Liver (tissue), 9 donors: ENCODE measurements around the gene MAN1A2. TPM values are rescaled to one million over a fixed set of nuclear protein-coding genes. Genes with fewer than 3 reads are reported as not detected.

Experiments
- DNase-seq: peaks from one replicate; pipeline ENCODE4 v3.0.0-alpha.2; 2017; ENCODE audit warnings: low spot score
- H3K27ac ChIP-seq, 2 donors: one replicate each; pipeline ENCODE4 v1.7.0; 2013; ENCODE audit warnings: inconsistent platforms in 2 of 2, low read length in 2 of 2, control low read depth in 1 of 2, low read depth in 1 of 2, mild to moderate bottlenecking in 1 of 2
- H3K27me3 ChIP-seq, 4 donors: one replicate each; pipeline versions ENCODE4 v1.6.1 to v1.7.0; 2013; ENCODE audit warnings: low read length in 3 of 4, inconsistent platforms in 1 of 4, mild to moderate bottlenecking in 1 of 4, moderate library complexity in 1 of 4; ENCODE audit not compliant: control insufficient read depth in 4 of 4, insufficient read depth in 4 of 4
- H3K36me3 ChIP-seq, 4 donors: one replicate each; pipeline versions ENCODE4 v1.6.1 to v1.7.0; 2013; ENCODE audit warnings: low read length in 3 of 4, mild to moderate bottlenecking in 3 of 4, low read depth in 1 of 4, moderate library complexity in 1 of 4; ENCODE audit not compliant: control insufficient read depth in 4 of 4, insufficient read depth in 3 of 4
- H3K4me1 ChIP-seq, 4 donors: one replicate each; pipeline versions ENCODE4 v1.6.1 to v1.7.0; 2013; ENCODE audit warnings: low read length in 3 of 4, mild to moderate bottlenecking in 3 of 4, moderate library complexity in 1 of 4; ENCODE audit not compliant: control insufficient read depth in 4 of 4, insufficient read depth in 4 of 4
- H3K4me3 ChIP-seq, 3 donors: one replicate each; pipeline versions ENCODE4 v1.6.1 to v1.7.0; 2013; ENCODE audit warnings: low read length in 3 of 3, control low read depth in 1 of 3, low read depth in 1 of 3, mild to moderate bottlenecking in 1 of 3
- H3K9ac ChIP-seq, 2 donors: one replicate each; pipeline ENCODE4 v1.7.0; 2013; ENCODE audit warnings: low read length in 2 of 2, mild to moderate bottlenecking in 2 of 2, moderate library complexity in 2 of 2, control low read depth in 1 of 2, low read depth in 1 of 2
- H3K9me3 ChIP-seq, 4 donors: one replicate each; pipeline versions ENCODE4 v1.6.1 to v1.7.0; 2013; ENCODE audit warnings: low read length in 3 of 4; ENCODE audit not compliant: control insufficient read depth in 4 of 4
- ATF3 ChIP-seq: IDR thresholded peaks from 2 replicates; pipeline ENCODE4 v1.6.1; 2016; ENCODE audit warnings: antibody characterized with exemption
- CTCF ChIP-seq: fragments of 150-350 bp; IDR thresholded peaks from 2 replicates; pipeline ENCODE4 v1.5.1; 2017; ENCODE audit warnings: improper control_type of control experiment, low read depth, low read length; ENCODE audit not compliant: missing input control
- EGR1 ChIP-seq, 2 donors: IDR thresholded peaks; 2 replicates each; pipeline ENCODE4 v1.6.1; 2016 to 2018; ENCODE audit warnings: antibody characterized with exemption in 2 of 2, low read depth in 2 of 2
- FOXA1 ChIP-seq: IDR thresholded peaks from 2 replicates; pipeline ENCODE4 v1.6.1; 2016; ENCODE audit warnings: antibody characterized with exemption
- FOXA2 ChIP-seq: IDR thresholded peaks from 2 replicates; pipeline ENCODE4 v1.6.1; 2016; ENCODE audit warnings: antibody characterized with exemption
- GABPA ChIP-seq, 2 donors: IDR thresholded peaks in 1 of 2; conservative IDR thresholded peaks in 1 of 2; 2 replicates each; pipeline ENCODE4 v1.6.1; 2016; ENCODE audit warnings: antibody characterized with exemption in 2 of 2, mild to moderate bottlenecking in 1 of 2, moderate library complexity in 1 of 2
- HNF4A ChIP-seq, 2 donors: conservative IDR thresholded peaks; 2 replicates each; pipeline ENCODE4 v1.6.1; 2016; ENCODE audit warnings: antibody characterized with exemption in 2 of 2, mild to moderate bottlenecking in 2 of 2
- HNF4G ChIP-seq: IDR thresholded peaks from 2 replicates; pipeline ENCODE4 v1.6.1; 2016; ENCODE audit warnings: antibody characterized with exemption
- JUND ChIP-seq, 2 donors: IDR thresholded peaks; 2 replicates each; pipeline ENCODE4 v1.6.1; 2016; ENCODE audit warnings: antibody characterized with exemption in 2 of 2
- MAX ChIP-seq: IDR thresholded peaks from 2 replicates; pipeline ENCODE4 v1.6.1; 2016; ENCODE audit warnings: antibody characterized with exemption
- NR2F2 ChIP-seq: IDR thresholded peaks from 2 replicates; pipeline ENCODE4 v1.6.1; 2016; ENCODE audit warnings: antibody characterized with exemption
- RAD21 ChIP-seq, 2 donors: IDR thresholded peaks; 2 replicates each; pipeline ENCODE4 v1.6.1; 2016; ENCODE audit warnings: antibody characterized with exemption in 2 of 2, mild to moderate bottlenecking in 2 of 2
- REST ChIP-seq: IDR thresholded peaks from 2 replicates; pipeline ENCODE4 v1.6.1; 2016; ENCODE audit warnings: antibody characterized with exemption, mild to moderate bottlenecking
- RXRA ChIP-seq, 2 donors: IDR thresholded peaks; 2 replicates each; pipeline ENCODE4 v1.6.1; 2017 to 2018; ENCODE audit warnings: antibody characterized with exemption in 2 of 2, mild to moderate bottlenecking in 1 of 2
- SP1 ChIP-seq: IDR thresholded peaks from 2 replicates; pipeline ENCODE4 v1.6.1; 2018; ENCODE audit warnings: antibody characterized with exemption, mild to moderate bottlenecking
- TAF1 ChIP-seq: conservative IDR thresholded peaks from 2 replicates; pipeline ENCODE4 v1.6.1; 2016; ENCODE audit warnings: antibody characterized with exemption, mild to moderate bottlenecking
- YY1 ChIP-seq: IDR thresholded peaks from 2 replicates; pipeline ENCODE4 v1.6.1; 2016; ENCODE audit warnings: antibody characterized with exemption, mild to moderate bottlenecking
- ZBTB33 ChIP-seq: IDR thresholded peaks from 2 replicates; pipeline ENCODE4 v1.6.1; 2016; ENCODE audit warnings: antibody characterized with exemption
- WGBS: extraction: QIAGEN DNeasy Blood & Tissue Kit; methylation state at CpG from one replicate; pipeline ENCODE4 v1.1.7; 2013; 5-methylcytosine and 5-hydroxymethylcytosine counted together
- polyA plus RNA-seq, 2 donors: library from polyadenylated mRNA; stranded (reverse) in 1 of 2; unstranded in 1 of 2; fragments of 200-250 nt in 1 of 2; fragments of >200 nt in 1 of 2; fragmentation: Nextera tagmentation in 1 of 2; extraction: Ambion mirVana in 1 of 2; gene quantifications; one replicate each; pipeline versions ENCODE4 v1.2.1 to v1.2.3, GENCODE V29; 2013 to 2015
- total RNA-seq, 2 donors: library from RNA; depleted of rRNA; stranded (reverse); fragments of >200 nt; gene quantifications; one replicate each; pipeline ENCODE4 v1.2.3, GENCODE V29; 2014
- donor health status: healthy.
- donor health status: healthy.
- donor health status: healthy.
- donor health status: healthy.
- donor health status: healthy.

MAN1A2 gene
- total and polyA plus RNA-seq, 4 donors = 10.9 to 58.7 (median 25.1) TPM

- Histone ChIP-seq H3K4me1 (peaks cover 0 to 3% (median 0%) of the 10 kb centered on the region in 4 donors), H3K27me3 (no peaks in the 10 kb centered on the region), H3K9me3 (no peaks in the 10 kb centered on the region), H3K9ac (no peak overlapping the region), H3K27ac (no peak overlapping the region), H3K4me3 (no peak overlapping the region), H3K36me3 (no peaks in the 10 kb centered on the region)
- WGBS = 72% methylated on average over 4 of the region's 4 CpGs
- DNase-seq = no peak
- TF ChIP-seq MAX = no peak
- TF ChIP-seq FOXA2 = no peak
- TF ChIP-seq ATF3 = no peak
- TF ChIP-seq HNF4G = no peak
- TF ChIP-seq HNF4A (conservative IDR thresholded peaks at IDR 0.05) = no peak
- no peak for TF ChIP-seq CTCF
- TF ChIP-seq RAD21 (IDR thresholded peaks at IDR 0.05) = no peak
- TF ChIP-seq FOXA1 = no peak
- no peak for TF ChIP-seq EGR1 (IDR thresholded peaks at IDR 0.05; ENCODE audit: low read depth in 2 of 2)
- no peak for TF ChIP-seq REST
- no peak for TF ChIP-seq NR2F2
- no peak for TF ChIP-seq SP1
- no peak for TF ChIP-seq ZBTB33
- no peak for TF ChIP-seq JUND (IDR thresholded peaks at IDR 0.05)
- no peak for TF ChIP-seq TAF1
- no peak for TF ChIP-seq YY1
- TF ChIP-seq RXRA (IDR thresholded peaks at IDR 0.05) = no peak
- TF ChIP-seq GABPA (IDR thresholded peaks at IDR 0.05 in 1 of 2, conservative IDR thresholded peaks at IDR 0.05 in 1 of 2) = no peak
Observed at GRCh38 chr1:117359561-117360289, 7.5 kb upstream of the MAN1A2 start.
